SK-N-SH (cell line): Measurements from ENCODE around the gene SOS2. TPM values are rescaled to one million over a fixed set of nuclear protein-coding genes. Genes with fewer than 3 reads are reported as not detected.

Experiments used
- CTCF ChIA-PET: fragments of 300-600, 350-600 bp; formaldehyde crosslinking; extraction: SDS; loops from one replicate; lab custom pipeline; 2021; lab: Yijun Ruan, JAX
- POLR2A ChIA-PET: fragments of 350-600 bp; sonication (Branson Sonifier 250); formaldehyde crosslinking; extraction: SDS; loops from one replicate; lab custom pipeline; 2020; ENCODE audit warnings: antibody characterized with exemption, inconsistent platforms; lab: Yijun Ruan, JAX
- DNase-seq: peaks from one replicate; pipeline ENCODE4 v3.0.0; 2012
- H2AFZ ChIP-seq: fragments of 200-600 bp; sonication (generic); 2 replicates; pipeline ENCODE4 v1.8.1; 2016; ENCODE audit warnings: antibody characterized with exemption, mild to moderate bottlenecking, low read depth
- H3F3A ChIP-seq: fragments of 200-600 bp; sonication (generic); replicated peaks from 2 replicates; pipeline ENCODE3; 2016; ENCODE audit warnings: antibody characterized with exemption, mild to moderate bottlenecking; ENCODE audit not compliant: insufficient read depth
- H3K27ac ChIP-seq, 2 experiments: fragments of 200-500 bp in 1 of 2; fragments of 200-600 bp in 1 of 2; sonication (Bioruptor generic) in 1 of 2; sonication (generic), shearing (Covaris generic) in 1 of 2; 2 replicates each; pipeline versions ENCODE4 v1.5.1 to v1.6.1; 2014 to 2016; ENCODE audit warnings: low read depth in 2 of 2, inconsistent platforms in 1 of 2, low read length in 1 of 2, mild to moderate bottlenecking in 1 of 2, mixed read lengths in 1 of 2
- H3K27me3 ChIP-seq: fragments of 200-600 bp; sonication (generic), shearing (Covaris generic); 2 replicates; pipeline ENCODE4 v1.6.1; 2016; ENCODE audit warnings: mixed run types; ENCODE audit not compliant: insufficient read depth
- H3K36me3 ChIP-seq, 2 experiments: fragments of 200-500 bp in 1 of 2; fragments of 200-600 bp in 1 of 2; sonication (Bioruptor generic) in 1 of 2; sonication (generic) in 1 of 2; replicated peaks in 1 of 2; 2 replicates each; pipeline versions ENCODE3 to v1.5.1; 2014 to 2016; ENCODE audit warnings: low read length in 1 of 2, mild to moderate bottlenecking in 1 of 2; ENCODE audit not compliant: insufficient read depth in 2 of 2, control insufficient read depth in 1 of 2
- H3K4me1 ChIP-seq, 2 experiments: fragments of 200-500 bp in 1 of 2; fragments of 200-600 bp in 1 of 2; sonication (Bioruptor generic) in 1 of 2; sonication (generic), shearing (Covaris generic) in 1 of 2; 2 replicates each; pipeline versions ENCODE4 v1.5.1 to v1.6.1; 2014 to 2016; ENCODE audit warnings: low read depth in 1 of 2, low read length in 1 of 2, mixed run types in 1 of 2; ENCODE audit not compliant: insufficient read depth in 2 of 2, control insufficient read depth in 1 of 2
- H3K4me2 ChIP-seq: fragments of 200-600 bp; sonication (generic), shearing (Covaris generic); 2 replicates; pipeline ENCODE4 v1.6.1; 2017; ENCODE audit warnings: mixed run types
- H3K4me3 ChIP-seq, 2 experiments: fragments of 200-500 bp in 1 of 2; fragments of 200-600 bp in 1 of 2; sonication (Bioruptor generic) in 1 of 2; sonication (generic), shearing (Covaris generic) in 1 of 2; 2 replicates each; pipeline versions ENCODE4 v1.5.1 to v1.8.1; 2014 to 2016; ENCODE audit warnings: low read depth in 2 of 2, inconsistent platforms in 1 of 2, low read length in 1 of 2, mild to moderate bottlenecking in 1 of 2, mixed read lengths in 1 of 2, moderate library complexity in 1 of 2
- H3K79me2 ChIP-seq: fragments of 200-600 bp; sonication (generic); 2 replicates; pipeline ENCODE4 v1.8.1; 2017; ENCODE audit warnings: mild to moderate bottlenecking; ENCODE audit not compliant: insufficient read depth
- H3K9ac ChIP-seq: fragments of 200-600 bp; sonication (generic); 2 replicates; pipeline ENCODE4 v1.6.1; 2017; ENCODE audit warnings: mixed run types
- H3K9me2 ChIP-seq: fragments of 200-600 bp; sonication (generic); 2 replicates; pipeline ENCODE4 v1.6.1; 2017; ENCODE audit warnings: mixed run types
- H3K9me3 ChIP-seq: fragments of 200-600 bp; sonication (generic); 2 replicates; pipeline ENCODE4 v1.6.1; 2017; ENCODE audit warnings: mixed run types, mild to moderate bottlenecking, moderate library complexity
- H4K20me1 ChIP-seq: fragments of 200-600 bp; sonication (generic); 2 replicates; pipeline ENCODE4 v1.6.1; 2017; ENCODE audit warnings: mild to moderate bottlenecking, mixed run types; ENCODE audit not compliant: insufficient read depth
- CHD2 ChIP-seq: fragments of 150-350 bp; IDR thresholded peaks from 2 replicates; pipeline ENCODE4 v1.6.1; 2018; ENCODE audit warnings: low read length; ENCODE audit not compliant: partially characterized antibody
- ELF1 ChIP-seq: IDR thresholded peaks from 2 replicates; pipeline ENCODE4 v1.4.0; 2012
- FOSL2 ChIP-seq: IDR thresholded peaks from 2 replicates; pipeline ENCODE4 v1.4.0; 2012; ENCODE audit warnings: low read depth, mild to moderate bottlenecking, moderate library complexity, borderline replicate concordance
- FOXJ3 ChIP-seq: sonication (generic); formaldehyde crosslinking; IDR thresholded peaks from 2 replicates; pipeline ENCODE4 v1.5.1; 2020; ENCODE audit warnings: mild to moderate bottlenecking, missing genetic modification reagents
- FOXM1 ChIP-seq: IDR thresholded peaks from 2 replicates; pipeline ENCODE4 v1.4.0; 2012; ENCODE audit warnings: low read depth, mild to moderate bottlenecking
- GABPA ChIP-seq: IDR thresholded peaks from 2 replicates; pipeline ENCODE4 v1.4.0; 2012; ENCODE audit warnings: low read depth, mild to moderate bottlenecking
- GATA2 ChIP-seq: sonication (generic); formaldehyde crosslinking; IDR thresholded peaks from 2 replicates; pipeline ENCODE4 v1.5.0; 2020; ENCODE audit warnings: mild to moderate bottlenecking, missing genetic modification reagents
- JUND ChIP-seq: IDR thresholded peaks from 2 replicates; pipeline ENCODE4 v1.4.0; 2012
- MEF2A ChIP-seq: IDR thresholded peaks from 2 replicates; pipeline ENCODE4 v1.4.0; 2012; ENCODE audit warnings: low read depth, borderline replicate concordance
- NFIC ChIP-seq: IDR thresholded peaks from 2 replicates; pipeline ENCODE4 v1.4.0; 2012; ENCODE audit warnings: borderline replicate concordance
- POLR2AphosphoS5 ChIP-seq: IDR thresholded peaks from 2 replicates; pipeline ENCODE4 v1.6.1; 2012; ENCODE audit warnings: low read depth, low read length
- RAD21 ChIP-seq: IDR thresholded peaks from 2 replicates; pipeline ENCODE4 v1.6.1; 2012; ENCODE audit warnings: mild to moderate bottlenecking, low read length
- RCOR1 ChIP-seq: fragments of 150-350 bp; IDR thresholded peaks from 2 replicates; pipeline ENCODE4 v1.6.1; 2017; ENCODE audit warnings: antibody characterized with exemption, low read length
- RXRA ChIP-seq: IDR thresholded peaks from 2 replicates; pipeline ENCODE4 v1.4.0; 2012; ENCODE audit warnings: low read depth, mild to moderate bottlenecking, borderline replicate concordance
- SIN3A ChIP-seq: IDR thresholded peaks from 2 replicates; pipeline ENCODE4 v1.6.1; 2012; ENCODE audit warnings: low read depth, mild to moderate bottlenecking, low read length, moderate library complexity, borderline replicate concordance
- SMC3 ChIP-seq: IDR thresholded peaks from 2 replicates; pipeline ENCODE4 v1.6.1; 2012; ENCODE audit warnings: low read depth, low read length, improper control_type of control experiment
- TCF12 ChIP-seq: IDR thresholded peaks from 2 replicates; pipeline ENCODE4 v1.4.0; 2012
- USF1 ChIP-seq: IDR thresholded peaks from 2 replicates; pipeline ENCODE4 v1.4.0; 2012; ENCODE audit warnings: low read depth, borderline replicate concordance
- YY1 ChIP-seq: IDR thresholded peaks from 2 replicates; pipeline ENCODE4 v1.4.0; 2012; ENCODE audit warnings: low read depth, mild to moderate bottlenecking
- WGBS: methylation state at CpG from one replicate; pipeline ENCODE4 v1.1.6; 2017; ENCODE audit warnings: low lambda C conversion rate; 5-methylcytosine and 5-hydroxymethylcytosine counted together
- polyA plus RNA-seq, 3 experiments: library from polyadenylated mRNA; depleted of rRNA; stranded (reverse); fragments of >200 nt; gene quantifications; 2 replicates each; pipeline ENCODE4 v1.2.3, GENCODE V29; 2012
- TF ChIP-seq, protein P1 (sequence below): IDR thresholded peaks from 2 replicates; pipeline ENCODE4 v1.4.0; 2012; ENCODE audit warnings: low read depth, borderline replicate concordance
- TF ChIP-seq, protein P2 (sequence below): fragments of 150-350 bp; IDR thresholded peaks from 2 replicates; pipeline ENCODE4 v1.6.1; 2016; ENCODE audit warnings: mild to moderate bottlenecking, low read depth, low read length

SOS2 gene
- polyA plus RNA-seq, 1 of the 3 experiments (the other 2 are of a cell fraction) = 6.2 TPM

- POLR2A ChIA-PET = no interaction called here
- peaks cover 39 to 57% of the 10 kb centered on the region in 2 experiments for H3K36me3 ChIP-seq
- no peak overlapping the region for H2AFZ ChIP-seq
- no peaks in the 10 kb centered on the region for H3K9me3 ChIP-seq
- H3K4me3 ChIP-seq = no peak overlapping the region
- peaks cover 29% of the 10 kb centered on the region for H3F3A ChIP-seq
- no peaks in the 10 kb centered on the region for H3K9me2 ChIP-seq
- H4K20me1 ChIP-seq = no peaks in the 10 kb centered on the region
- no peak overlapping the region for H3K4me2 ChIP-seq
- no peak for TF ChIP-seq POLR2AphosphoS5
- no peak for TF ChIP-seq RCOR1
- no peak for TF ChIP-seq FOXM1
- TF ChIP-seq, all 33 proteins: peak for 0
- CTCF ChIA-PET = no interaction called here
- Histone ChIP-seq H3K27ac (no peak overlapping the region), H3K4me1 (no peaks in the 10 kb centered on the region), H3K27me3 (no peaks in the 10 kb centered on the region), H3K9ac (no peak overlapping the region), H3K79me2 (no peaks in the 10 kb centered on the region)
- 96% methylated on average over 6 of the region's 6 CpGs for WGBS
- DNase-seq = no peak
Measured at GRCh38 chr14:50122291-50122690, 109.1 kb downstream of the SOS2 start.

- Histone ChIP-seq H3K9me3 (no peaks in the 10 kb centered on the region), H3K9me2 (no peaks in the 10 kb centered on the region), H3K36me3 (peaks cover 36 to 57% of the 10 kb centered on the region in 2 experiments)
- 96% methylated on average over 5 of the region's 5 CpGs for WGBS
- ChIA-PET CTCF (no interaction called here), POLR2A (no interaction called here)
- TF ChIP-seq, protein P1, sequence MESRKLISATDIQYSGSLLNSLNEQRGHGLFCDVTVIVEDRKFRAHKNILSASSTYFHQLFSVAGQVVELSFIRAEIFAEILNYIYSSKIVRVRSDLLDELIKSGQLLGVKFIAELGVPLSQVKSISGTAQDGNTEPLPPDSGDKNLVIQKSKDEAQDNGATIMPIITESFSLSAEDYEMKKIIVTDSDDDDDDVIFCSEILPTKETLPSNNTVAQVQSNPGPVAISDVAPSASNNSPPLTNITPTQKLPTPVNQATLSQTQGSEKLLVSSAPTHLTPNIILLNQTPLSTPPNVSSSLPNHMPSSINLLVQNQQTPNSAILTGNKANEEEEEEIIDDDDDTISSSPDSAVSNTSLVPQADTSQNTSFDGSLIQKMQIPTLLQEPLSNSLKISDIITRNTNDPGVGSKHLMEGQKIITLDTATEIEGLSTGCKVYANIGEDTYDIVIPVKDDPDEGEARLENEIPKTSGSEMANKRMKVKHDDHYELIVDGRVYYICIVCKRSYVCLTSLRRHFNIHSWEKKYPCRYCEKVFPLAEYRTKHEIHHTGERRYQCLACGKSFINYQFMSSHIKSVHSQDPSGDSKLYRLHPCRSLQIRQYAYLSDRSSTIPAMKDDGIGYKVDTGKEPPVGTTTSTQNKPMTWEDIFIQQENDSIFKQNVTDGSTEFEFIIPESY = no peak
- no peak for TF ChIP-seq NFIC
- no peak for TF ChIP-seq TCF12
- TF ChIP-seq MEF2A = no peak
- no peak for TF ChIP-seq RXRA
- TF ChIP-seq SIN3A = no peak
- no peak for TF ChIP-seq FOXM1
- TF ChIP-seq YY1 = no peak
- no peak for TF ChIP-seq JUND
- TF ChIP-seq USF1 = no peak
- TF ChIP-seq, protein P2, sequence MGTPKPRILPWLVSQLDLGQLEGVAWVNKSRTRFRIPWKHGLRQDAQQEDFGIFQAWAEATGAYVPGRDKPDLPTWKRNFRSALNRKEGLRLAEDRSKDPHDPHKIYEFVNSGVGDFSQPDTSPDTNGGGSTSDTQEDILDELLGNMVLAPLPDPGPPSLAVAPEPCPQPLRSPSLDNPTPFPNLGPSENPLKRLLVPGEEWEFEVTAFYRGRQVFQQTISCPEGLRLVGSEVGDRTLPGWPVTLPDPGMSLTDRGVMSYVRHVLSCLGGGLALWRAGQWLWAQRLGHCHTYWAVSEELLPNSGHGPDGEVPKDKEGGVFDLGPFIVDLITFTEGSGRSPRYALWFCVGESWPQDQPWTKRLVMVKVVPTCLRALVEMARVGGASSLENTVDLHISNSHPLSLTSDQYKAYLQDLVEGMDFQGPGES = no peak
- no peak for TF ChIP-seq FOXJ3 (CRISPR knock-in tag)
- no peak for TF ChIP-seq CHD2
- TF ChIP-seq GATA2 = no peak
- no peak for TF ChIP-seq GABPA
- no peak for TF ChIP-seq RAD21
- no peak for TF ChIP-seq FOSL2
- TF ChIP-seq ELF1 = no peak
- no peak for TF ChIP-seq SMC3
- TF ChIP-seq, all 33 proteins: peak for 0
- H3K27ac ChIP-seq = no peak overlapping the region
- no peak overlapping the region for H2AFZ ChIP-seq
- H3K79me2 ChIP-seq = no peaks in the 10 kb centered on the region
- H3K4me1 ChIP-seq = peaks cover 0 to 4% of the 10 kb centered on the region in 2 experiments; a peak in 1 of 4 replicates
- no peaks in the 10 kb centered on the region for H3K27me3 ChIP-seq
- H3K9ac ChIP-seq = no peak overlapping the region
- no peak for DNase-seq
- no peak overlapping the region for H3K4me3 ChIP-seq
- H3F3A ChIP-seq = peaks cover 36% of the 10 kb centered on the region
- H3K4me2 ChIP-seq = no peak overlapping the region
- no peaks in the 10 kb centered on the region for H4K20me1 ChIP-seq
Measured at GRCh38 chr14:50121486-50121885, 109.9 kb downstream of the SOS2 start.
